Activated T-cell treated with anti-CD3 and anti-CD28 coated beads, Interleukin-2, amount 50 U/mL, for 1 hour (primary cell): ENCODE measurements around the gene AZU1.
A peak's percentile ranks its signal among the peaks of the same experiment; 100 is the strongest.

ENCODE experiments used
- DNase-seq: peaks from one replicate; pipeline ENCODE4 v3.0.0-alpha.2; 2020

AZU1 gene

DNA sequence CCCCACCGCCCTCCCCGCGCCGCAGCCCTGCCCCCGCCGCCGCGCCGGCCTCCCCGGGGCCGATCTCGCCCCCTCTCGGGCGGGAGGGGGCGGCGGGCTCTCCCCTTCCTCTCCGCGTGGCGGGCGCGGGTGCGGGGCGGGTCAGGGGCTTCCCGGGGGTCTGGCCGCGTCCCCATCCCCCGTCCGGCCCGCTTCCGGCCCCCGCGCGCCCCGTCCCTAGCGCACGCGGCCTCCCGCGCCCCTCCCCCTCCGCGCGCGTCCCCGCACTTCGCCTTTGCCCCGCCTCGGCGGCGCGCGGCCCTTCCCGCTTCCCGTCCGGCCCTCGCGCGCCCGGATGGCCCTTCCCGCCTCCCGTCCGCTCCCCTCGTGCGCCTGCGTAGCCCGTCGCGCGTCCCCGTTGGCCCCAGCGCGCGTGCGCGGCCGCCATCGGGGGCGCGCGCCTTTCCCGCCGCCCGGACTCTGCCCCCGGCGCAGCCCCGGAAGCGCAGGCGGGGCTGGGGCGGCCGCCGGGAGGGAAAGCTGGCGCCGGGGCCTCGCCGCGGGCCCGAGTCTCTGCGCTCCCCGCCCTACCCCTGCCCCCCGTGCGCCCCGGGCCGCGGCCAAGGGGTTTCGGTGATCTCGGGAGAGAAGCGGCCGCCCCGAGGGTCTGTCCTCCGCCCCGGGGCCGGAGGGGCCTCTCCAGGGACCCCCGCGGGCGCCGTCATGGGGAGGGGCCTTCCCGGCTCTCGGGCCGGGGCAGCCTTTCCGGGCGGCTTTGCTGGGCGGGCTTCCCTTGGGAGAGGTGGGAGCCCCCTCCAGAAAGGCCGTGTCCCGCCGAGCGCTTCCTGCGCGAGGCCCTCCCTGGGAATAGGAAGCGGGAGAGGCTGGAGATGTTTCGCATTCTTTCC is 29.9 kb upstream of the AZU1 start:
- peak; percentile 85 for DNase-seq

DNA sequence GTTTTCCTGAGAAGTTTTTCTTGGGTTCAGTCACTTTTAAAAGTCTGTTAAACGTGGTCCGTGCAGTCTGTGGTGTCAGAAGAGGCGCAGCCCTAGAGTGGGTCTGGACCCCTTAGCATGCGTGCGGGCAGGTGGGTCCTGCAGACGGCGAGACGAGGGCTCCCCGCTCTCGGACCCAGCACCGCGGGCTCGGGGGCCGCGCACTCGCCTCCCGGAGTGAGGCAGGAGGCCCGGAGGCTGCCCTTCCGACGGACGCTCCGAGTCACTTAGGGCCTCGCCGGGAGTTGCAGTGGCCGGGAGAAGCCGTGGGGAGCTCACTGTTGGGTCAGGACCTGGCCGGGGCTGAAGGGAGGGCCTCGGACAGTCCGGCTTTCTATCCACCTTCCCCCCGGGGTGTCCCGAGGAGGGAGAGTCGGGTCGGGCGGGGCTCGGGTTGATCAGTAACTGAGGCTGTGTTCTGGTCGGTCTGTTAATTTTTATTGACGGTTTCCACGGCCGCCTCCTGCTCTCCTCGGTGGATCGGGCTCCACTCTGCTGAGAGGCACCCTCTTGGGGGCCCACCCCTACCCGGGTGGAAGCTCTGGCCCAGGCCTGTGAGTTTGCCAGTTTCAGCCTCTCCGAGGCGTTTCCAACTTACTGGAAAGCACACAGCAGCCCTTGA is 29.1 kb upstream of the AZU1 start:
- DNase-seq, result peak; percentile 48

DNA sequence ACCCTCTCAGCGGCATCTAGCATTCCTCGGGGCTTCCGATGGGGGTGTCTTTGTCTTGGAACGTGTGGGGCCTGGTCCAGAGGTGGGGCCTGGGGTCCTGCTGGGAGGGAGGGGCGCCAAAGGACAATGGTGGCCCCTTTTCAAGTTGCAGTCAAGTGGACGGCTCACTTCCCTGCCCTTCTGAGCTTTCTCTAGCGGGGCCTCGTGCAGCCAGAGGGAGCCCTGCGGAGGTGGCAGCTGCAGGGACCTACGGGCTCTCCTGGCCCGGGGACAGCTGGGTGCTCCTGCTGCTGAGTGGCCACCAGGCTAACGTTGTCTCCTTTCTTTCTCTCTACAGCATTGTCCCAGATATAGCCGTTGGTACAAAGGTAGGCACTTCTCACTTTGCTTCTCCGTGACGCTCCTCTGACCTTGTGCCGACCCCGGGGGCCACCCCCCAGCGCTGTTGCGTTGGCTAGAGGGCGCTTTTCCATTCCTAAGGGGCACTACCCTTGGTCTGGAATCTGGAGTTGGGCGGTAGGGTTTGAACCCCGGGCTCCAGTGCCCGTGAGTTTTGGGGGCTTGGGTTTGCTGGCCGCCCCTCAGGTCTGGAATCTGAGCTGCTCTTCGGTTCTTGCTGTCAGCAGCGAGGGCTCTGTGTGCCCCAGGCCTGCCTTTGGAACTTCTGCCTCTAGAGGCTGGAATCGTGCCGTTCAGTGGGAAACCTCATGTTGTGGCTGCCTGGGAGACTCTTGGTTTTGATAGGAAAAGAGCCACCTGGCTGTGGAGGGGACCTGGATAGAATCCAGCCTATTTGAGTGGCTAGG is 28.4 kb upstream of the AZU1 start:
- peak; percentile 51 for DNase-seq

DNA sequence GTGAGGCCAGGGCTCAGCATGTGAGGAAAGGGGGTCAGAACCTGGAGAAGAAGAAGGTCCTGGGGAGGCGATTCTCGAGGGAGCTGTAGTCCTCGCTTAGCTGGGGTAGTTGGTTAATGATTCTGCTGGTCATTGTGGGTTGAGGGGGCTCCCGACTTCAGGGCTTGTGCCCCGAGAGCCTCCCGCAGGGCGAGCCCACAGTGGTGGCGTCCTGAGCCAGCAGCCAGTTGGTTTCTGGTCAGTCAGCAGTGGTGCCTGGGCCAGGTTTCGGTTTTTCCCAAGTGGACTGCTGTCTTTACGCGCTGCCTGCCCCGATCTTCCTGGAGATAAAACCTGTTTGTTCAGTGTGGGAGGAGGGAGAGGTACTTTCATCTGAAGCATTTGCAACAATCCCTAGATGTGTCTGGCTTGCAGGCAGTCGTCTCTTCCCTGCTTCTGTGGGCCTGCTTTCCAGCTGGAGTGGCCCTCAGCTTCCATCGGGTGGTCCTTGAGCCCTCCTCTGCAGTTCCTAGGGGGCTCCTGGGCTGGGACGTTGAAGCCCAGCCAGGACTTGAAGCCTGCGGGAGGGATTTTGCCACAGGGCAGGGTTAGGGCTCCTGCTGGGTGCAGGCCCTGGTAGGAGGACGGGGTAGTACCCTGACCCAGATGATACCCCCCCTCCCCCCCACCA is 27.1 kb upstream of the AZU1 start:
- DNase-seq, result no peak

DNA sequence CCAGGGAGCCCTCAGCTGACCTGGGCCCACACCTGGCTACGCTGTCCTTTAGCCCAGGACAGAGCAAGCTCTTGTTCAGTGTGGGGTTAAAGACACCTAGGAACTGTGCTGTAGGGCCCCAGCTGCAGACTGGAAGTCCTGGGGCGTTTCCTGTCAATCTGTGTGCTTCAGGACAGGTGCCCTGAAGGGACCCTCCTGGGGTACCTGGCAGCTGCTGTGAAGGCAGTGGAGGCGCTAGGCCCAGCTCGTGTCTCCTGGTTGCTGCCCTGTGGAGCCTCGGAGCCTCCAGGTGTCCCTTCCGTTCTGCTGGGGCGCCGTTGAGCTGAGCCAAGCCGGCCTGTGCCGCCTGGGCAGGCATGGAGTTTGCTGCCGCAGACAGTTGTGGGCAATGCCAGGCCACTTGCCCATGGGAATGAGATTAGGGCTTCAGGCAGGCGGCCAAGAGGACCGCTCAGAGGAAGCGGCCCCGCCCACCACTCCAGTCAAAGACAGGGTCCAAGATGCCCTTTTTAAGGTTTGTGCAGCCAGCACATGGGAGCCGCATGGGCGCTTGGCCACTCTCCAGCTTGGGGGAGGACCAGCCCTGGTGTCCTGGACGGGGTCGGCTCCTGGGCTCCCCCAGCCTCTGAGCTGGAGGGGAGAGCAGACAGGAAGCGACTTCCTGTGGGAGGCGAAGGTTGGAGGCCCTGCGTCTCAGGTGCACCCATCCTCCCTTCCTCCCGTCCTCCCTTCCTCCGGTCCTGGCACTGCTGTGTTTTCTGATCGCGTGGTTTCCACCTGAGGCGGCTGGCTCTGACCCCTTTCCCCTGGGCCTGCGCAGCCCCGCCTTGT is 26.4 kb upstream of the AZU1 start:
- no peak for DNase-seq

DNA sequence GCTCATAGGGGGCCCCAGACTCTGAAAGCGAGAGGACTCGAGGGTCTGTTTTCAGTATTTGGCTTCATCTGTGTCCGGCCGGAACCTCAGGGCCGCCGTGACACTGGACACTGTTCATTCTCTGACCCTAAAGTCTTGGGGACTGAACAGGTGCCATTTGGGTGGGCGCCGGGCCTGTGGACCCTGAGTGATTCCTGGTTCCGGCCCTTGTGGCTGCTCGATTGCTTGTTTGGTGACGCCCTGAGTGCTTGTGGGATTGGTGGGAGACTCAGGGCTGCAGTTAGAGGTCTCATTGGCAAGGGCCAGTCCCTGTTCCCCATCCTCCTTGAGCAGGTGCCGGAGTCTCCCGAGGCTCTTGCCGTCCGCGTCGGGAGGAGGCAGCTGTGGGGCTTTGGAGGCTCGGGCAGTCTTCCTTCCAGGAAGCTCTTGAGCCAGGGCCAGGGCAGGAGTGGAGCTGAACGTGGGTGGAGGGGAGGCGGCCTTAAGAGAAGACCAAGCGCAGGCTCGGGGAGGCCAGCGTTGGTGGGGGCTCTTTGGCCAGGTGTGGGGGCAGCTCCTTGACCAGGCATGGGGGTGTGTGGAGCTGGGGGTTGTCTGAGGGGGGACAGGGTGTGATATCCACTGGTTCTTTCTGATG is 25.7 kb upstream of the AZU1 start:
- no peak for DNase-seq

DNA sequence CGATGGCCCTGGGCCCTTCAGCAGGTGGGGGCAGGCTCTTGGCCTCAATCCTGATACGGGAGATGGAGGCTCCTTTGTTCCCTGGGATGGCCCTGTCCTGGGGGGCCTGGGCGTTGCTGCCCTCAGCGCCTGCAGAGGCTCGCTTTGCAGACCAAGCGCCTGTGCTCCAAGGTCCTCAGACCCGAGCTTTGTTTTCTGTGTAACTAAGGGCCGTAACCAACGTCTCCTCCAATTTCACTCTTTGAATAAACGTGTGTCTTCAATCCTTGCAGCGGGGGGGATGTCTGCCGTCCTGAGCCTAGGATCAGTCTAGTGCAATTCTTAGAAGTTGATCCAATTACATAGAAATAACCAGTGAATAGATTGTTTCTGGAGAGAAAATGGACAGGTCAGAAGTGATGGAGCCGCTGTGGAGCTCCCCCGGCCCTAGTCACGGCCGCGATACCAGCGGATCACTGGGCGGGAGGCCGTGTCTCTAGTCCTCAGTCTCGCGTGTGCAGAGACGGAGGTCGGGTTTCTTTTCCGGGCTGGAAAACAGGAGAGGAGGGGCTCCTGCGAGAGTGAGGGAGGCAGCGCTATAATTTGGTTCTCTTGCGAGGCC is 25.0 kb upstream of the AZU1 start:
- DNase-seq, result no peak

DNA sequence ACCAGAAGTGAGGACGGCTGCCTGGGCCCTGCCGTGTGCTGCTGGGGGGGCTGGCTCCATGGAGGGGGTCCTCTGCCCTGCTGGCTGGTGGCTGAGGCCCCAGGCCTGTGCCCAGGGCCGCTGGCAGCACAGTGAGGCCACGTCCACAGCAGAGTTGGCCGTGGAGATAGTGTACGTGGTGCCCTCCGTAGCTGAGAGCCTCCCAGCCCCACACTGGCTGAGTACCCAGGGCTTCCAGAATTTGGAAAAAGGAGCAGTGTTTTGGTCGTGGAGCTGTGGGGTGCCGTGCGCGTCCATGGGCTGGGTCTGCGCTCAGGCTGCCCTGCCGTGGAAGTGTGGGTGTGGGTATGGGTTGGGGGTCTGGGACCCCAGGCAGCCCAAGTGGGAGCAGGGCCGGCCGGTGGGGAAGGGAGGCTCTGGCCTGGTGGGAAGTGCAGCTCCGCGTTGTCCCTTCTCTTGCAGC is 24.5 kb upstream of the AZU1 start:
- no peak for DNase-seq

DNA sequence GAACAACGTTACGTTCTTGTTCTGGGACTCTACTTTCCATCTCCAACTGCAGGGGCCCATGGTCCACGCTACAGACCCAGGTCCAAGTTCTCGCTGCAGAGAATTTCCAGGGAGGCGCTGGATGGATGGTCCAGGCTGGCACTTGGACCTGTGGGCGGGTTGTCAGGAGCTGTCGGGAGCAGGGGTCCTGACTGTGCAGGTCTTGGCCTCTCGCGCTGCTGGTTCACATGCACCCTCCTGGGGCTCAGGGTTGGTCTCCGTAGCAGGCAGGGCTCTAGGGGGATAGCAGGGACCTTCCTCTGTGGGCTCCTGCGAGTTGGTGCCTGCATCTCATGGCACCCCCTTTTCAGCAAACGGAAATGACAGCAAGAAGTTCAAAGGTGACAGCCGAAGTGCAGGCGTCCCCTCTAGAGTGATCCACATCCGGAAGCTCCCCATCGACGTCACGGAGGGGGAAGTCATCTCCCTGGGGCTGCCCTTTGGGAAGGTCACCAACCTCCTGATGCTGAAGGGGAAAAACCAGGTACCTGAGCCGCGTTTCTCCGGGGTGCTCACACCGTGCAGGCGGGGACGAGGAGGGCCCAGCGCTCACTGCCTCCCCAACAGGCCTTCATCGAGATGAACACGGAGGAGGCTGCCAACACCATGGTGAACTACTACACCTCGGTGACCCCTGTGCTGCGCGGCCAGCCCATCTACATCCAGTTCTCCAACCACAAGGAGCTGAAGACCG is 23.8 kb upstream of the AZU1 start:
- no peak for DNase-seq

DNA sequence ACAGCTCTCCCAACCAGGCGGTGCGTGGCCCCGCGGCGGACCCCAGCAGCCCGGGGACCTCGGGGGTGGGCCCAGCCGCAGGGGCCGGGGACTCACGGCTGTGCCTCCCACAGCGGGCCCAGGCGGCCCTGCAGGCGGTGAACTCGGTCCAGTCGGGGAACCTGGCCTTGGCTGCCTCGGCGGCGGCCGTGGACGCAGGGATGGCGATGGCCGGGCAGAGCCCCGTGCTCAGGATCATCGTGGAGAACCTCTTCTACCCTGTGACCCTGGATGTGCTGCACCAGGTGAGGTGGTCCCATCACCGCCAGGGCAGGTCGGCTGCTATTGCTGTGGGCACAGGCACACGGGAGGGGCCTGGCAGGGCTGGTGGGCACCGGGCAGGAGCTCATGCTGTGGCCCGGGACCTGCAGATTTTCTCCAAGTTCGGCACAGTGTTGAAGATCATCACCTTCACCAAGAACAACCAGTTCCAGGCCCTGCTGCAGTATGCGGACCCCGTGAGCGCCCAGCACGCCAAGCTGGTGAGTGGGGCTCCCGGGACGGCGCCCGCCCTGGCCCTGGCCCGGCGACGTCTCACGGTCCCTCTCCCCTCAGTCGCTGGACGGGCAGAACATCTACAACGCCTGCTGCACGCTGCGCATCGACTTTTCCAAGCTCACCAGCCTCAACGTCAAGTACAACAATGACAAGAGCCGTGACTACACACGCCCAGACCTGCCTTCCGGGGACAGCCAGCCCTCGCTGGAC is 23.0 kb upstream of the AZU1 start:
- no peak for DNase-seq

DNA sequence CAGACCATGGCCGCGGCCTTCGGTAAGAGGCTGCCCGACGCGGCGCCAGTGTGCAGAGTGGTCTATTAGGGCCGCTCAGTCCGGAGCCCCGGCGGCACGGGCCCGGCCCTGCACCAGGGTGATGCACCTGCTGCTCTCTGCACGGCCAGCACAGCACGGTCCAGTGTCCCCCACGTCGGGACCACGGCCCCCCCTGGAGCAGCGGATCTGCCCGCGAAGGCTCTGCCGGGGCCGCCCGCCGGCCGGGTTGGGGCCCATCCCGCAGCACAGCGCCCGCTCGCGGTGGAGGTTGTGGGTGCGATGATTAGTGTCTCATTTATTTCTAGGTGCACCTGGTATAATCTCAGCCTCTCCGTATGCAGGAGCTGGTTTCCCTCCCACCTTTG is 22.5 kb upstream of the AZU1 start:
- no peak for DNase-seq

DNA sequence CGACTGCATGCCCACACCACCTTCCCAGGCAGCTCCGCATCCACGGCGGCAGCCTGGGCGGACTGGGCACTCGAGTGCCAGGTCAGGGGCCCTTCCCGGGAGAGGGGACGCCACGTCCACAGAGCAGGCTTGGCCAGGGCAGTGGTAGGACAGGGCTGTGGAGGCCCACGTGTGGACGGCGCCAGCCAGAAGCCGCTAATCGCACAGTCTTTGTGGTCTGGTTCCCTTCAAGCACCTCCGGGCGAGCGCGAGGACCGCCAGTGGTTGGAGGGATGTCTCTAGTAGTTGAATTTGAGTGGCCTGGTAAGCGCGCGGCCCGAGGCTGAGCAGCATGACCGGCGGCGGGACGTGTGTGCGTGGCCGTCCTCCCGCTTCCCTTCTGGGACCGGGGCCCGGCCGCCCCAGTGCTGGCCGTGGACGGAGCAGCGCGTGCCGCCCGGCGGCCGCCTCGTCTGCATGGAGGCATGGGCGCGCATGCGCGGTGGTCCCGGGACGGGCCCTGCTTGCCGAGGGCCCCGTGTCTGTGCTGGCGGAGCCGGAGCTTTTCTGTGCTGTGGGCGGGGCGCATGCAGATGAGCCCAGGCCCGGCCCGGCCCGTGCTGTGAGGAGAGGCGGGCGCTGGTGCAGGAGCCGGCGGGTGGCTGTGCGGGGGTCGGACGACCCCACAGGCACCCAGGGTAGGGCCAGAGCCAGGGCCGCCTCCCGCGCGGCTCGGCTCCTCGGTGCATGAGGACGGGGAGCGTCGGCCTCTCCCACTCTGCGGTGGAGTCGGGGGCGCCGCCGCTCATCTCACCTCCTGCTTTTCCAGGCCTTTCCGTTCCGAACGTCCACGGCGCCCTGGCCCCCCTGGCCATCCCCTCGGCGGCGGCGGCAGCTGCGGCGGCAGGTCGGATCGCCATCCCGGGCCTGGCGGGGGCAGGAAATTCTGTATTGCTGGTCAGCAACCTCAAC is 21.8 kb upstream of the AZU1 start:
- DNase-seq, result no peak

DNA sequence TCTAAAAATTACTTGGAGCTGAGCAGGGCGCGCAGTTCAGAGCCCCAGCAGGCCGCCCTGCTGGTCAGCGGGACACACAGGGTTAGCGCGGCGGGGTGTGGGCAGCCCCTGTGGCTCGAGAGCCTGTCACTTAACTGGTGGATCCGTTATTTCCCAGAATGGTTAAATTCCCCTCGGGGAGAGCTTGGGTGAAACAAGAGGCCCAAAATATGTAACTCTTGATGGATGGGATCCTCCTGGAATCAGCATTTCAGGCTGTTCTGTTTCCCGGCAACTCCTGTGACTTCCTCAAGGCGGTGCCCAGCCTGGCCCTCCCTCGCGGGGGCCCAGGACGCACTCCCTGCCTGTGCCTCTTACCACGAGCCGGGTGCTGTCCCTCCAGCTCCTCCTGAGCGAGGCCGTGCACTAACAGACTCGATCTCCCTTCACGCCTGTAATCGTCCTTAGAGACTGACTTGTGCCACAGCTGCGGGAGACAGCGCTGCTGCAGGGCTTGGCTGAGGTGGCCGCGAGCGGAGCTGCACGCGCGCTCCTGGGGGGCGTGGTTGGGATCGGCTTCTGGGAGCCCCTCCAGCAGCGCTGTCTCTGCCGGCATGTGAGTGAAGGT is 20.7 kb upstream of the AZU1 start:
- DNase-seq, result no peak

DNA sequence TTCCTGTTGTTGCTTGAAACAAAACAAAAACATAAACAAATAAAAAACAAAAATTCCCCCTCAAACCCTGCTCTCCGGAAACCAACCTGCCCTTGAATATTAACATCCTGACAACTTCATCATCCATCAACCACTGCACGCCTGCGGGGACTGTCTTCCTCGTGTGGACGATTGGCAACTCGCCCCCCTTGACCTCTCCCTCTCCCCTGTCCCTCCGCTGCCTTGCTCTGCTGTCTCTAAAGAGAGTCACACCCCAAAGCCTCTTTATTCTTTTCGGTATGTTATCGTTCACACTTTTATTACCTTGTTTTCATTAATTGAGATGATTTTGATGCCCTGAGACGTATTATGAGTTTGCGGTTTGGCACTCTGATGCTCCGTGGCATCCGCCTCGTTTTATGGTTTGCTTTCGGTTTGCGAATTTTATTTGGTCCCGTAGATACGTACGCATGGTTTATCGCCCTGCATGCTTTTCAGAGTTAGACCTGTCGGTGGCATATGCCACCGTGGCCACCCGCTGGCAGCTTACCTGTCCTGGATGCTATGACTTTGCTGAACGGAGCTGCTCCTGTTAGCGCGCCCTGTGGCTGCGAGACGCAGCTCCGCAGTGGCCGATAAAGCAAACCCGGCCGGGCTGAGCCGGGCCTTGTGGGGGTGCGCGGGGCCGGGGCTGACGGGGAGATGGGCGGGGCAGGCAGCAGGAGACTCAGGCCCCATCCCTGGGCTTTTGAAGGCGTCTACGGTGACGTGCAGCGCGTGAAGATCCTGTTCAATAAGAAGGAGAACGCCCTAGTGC is 19.8 kb upstream of the AZU1 start:
- DNase-seq, result no peak

DNA sequence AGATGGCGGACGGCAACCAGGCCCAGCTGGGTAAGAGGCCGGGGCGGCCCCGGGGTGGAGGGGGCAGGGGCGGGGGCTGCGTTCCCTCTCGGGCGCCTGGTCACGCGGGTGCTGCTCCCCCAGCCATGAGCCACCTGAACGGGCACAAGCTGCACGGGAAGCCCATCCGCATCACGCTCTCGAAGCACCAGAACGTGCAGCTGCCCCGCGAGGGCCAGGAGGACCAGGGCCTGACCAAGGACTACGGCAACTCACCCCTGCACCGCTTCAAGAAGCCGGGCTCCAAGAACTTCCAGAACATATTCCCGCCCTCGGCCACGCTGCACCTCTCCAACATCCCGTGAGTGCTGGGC is 19.2 kb upstream of the AZU1 start:
- no peak for DNase-seq

DNA sequence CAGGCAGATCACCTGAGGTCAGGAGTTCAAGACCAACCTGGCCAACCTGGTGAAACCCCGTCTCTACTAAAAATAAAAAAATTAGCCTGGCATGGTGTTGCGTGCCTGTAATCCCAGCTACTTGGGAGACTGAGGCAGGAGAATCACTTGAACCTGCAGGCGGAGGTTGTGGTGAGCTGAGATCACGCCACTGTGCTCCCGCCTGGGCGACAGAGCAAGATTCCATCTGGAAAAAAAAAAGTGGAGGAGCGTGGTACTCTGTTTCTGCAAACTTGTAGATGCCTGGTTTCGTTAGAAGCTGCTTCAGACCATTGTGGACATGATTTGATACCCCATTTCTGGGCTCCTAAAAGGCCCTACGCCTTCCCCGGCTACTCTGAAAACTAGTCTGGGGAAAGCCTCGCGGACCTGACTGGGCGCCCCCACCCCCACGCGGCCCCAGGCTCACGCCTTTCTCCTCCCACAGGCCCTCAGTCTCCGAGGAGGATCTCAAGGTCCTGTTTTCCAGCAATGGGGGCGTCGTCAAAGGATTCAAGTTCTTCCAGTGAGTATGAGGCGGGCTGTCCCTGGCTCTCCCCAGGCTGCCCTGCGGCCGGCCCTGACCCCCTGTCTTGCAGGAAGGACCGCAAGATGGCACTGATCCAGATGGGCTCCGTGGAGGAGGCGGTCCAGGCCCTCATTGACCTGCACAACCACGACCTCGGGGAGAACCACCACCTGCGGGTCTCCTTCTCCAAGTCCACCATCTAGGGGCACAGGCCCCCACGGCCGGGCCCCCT is 17.4 kb upstream of the AZU1 start:
- DNase-seq, result no peak
